ENCODE measurements around the gene PDCD1LG2.

- TF ChIP-seq CTCF (conservative IDR thresholded peaks at IDR 0.05 in 1 of 2, IDR thresholded peaks at IDR 0.05 in 1 of 2; ENCODE audit: extremely low read depth in 1 of 2, insufficient read depth in 1 of 2, low read depth in 1 of 2, low read length in 2 of 2): no peak
- TF ChIP-seq EZH2 (IDR thresholded peaks at IDR 0.05; ENCODE audit: borderline replicate concordance, low read length): no peak
Observed at GRCh38 chr9:5511935-5512580, 1.7 kb downstream of the PDCD1LG2 start.
